Type B pancreatic cell (in vitro differentiated cells): Measurements from ENCODE around the gene MCC. TPM values are rescaled to one million over a fixed set of nuclear protein-coding genes. Genes with fewer than 3 reads are reported as not detected.

Source experiments
- DNase-seq: peaks from one replicate; pipeline ENCODE4 v3.0.0; 2021; ENCODE audit warnings: mixed read lengths; ENCODE audit not compliant: unreplicated experiment; ENCODE audit errors: extremely low spot score
- H3K27ac Mint-ChIP-seq: 2 replicates; pipeline ENCODE4 v1.8.0; 2021; ENCODE audit warnings: mild to moderate bottlenecking, mixed read lengths
- H3K27me3 Mint-ChIP-seq: 2 replicates; pipeline ENCODE4 v1.8.0; 2021; ENCODE audit warnings: mixed read lengths
- H3K36me3 Mint-ChIP-seq: 2 replicates; pipeline ENCODE4 v1.8.0; 2021; ENCODE audit warnings: mixed read lengths
- H3K4me1 Mint-ChIP-seq: one replicate; pipeline ENCODE4 v1.8.0; 2021; ENCODE audit warnings: mixed read lengths; ENCODE audit not compliant: unreplicated experiment
- H3K4me3 Mint-ChIP-seq: 2 replicates; pipeline ENCODE4 v1.8.0; 2021; ENCODE audit warnings: mild to moderate bottlenecking, mixed read lengths
- H3K9me3 Mint-ChIP-seq: 2 replicates; pipeline ENCODE4 v1.8.0; 2021; ENCODE audit warnings: mixed read lengths
- CTCF ChIP-seq: fragments of 200-600 bp; sonication (generic); conservative IDR thresholded peaks from 2 replicates; pipeline ENCODE4 v1.5.0; 2021; ENCODE audit warnings: antibody characterized with exemption, mild to moderate bottlenecking
- total RNA-seq: library from RNA; stranded (reverse); gene quantifications from 2 replicates; pipeline ENCODE4 v1.2.1, GENCODE V29; 2021; ENCODE audit warnings: low replicate concordance

Gene MCC
- total RNA-seq, 1 donor from 2014 or later: 24.0 TPM

GRCh38 chr5:113378081-113378480 is 110.2 kb downstream of the MCC start:
- Mint-ChIP-seq H3K36me3 (no peaks in the 10 kb centered on the region), H3K27me3 (peaks cover 2% of the 10 kb centered on the region), H3K4me3 (no peak overlapping the region), H3K4me1 (peaks cover 5% of the 10 kb centered on the region), H3K27ac (no peak overlapping the region), H3K9me3 (no peaks in the 10 kb centered on the region)
- DNase-seq: no peak
- no peak for TF ChIP-seq CTCF

- Mint-ChIP-seq H3K27me3 (peaks cover 2% of the 10 kb centered on the region), H3K4me1 (peaks cover 5% of the 10 kb centered on the region), H3K4me3 (no peak overlapping the region), H3K36me3 (no peaks in the 10 kb centered on the region), H3K9me3 (no peaks in the 10 kb centered on the region), H3K27ac (no peak overlapping the region)
- TF ChIP-seq CTCF: no peak
- DNase-seq: no peak
These were observed 111.6 kb downstream of the MCC start for GRCh38 chr5:113376640-113377039.

- Mint-ChIP-seq H3K36me3 (no peaks in the 10 kb centered on the region), H3K27ac (no peak overlapping the region), H3K9me3 (no peaks in the 10 kb centered on the region), H3K4me3 (no peak overlapping the region), H3K4me1 (peaks cover 5% of the 10 kb centered on the region), H3K27me3 (peaks cover 2% of the 10 kb centered on the region)
- DNase-seq: no peak
- TF ChIP-seq CTCF: no peak
These were observed 112.7 kb downstream of the MCC start for GRCh38 chr5:113375480-113376060.

- no peak overlapping the region for H3K4me3 Mint-ChIP-seq
- no peaks in the 10 kb centered on the region for H3K9me3 Mint-ChIP-seq
- no peak overlapping the region for H3K27ac Mint-ChIP-seq
- no peaks in the 10 kb centered on the region for H3K4me1 Mint-ChIP-seq
- DNase-seq: no peak
- H3K36me3 Mint-ChIP-seq: no peaks in the 10 kb centered on the region
- no peak for TF ChIP-seq CTCF
- H3K27me3 Mint-ChIP-seq: no peaks in the 10 kb centered on the region
These were observed 114.8 kb downstream of the MCC start for GRCh38 chr5:113373426-113373825.

GRCh38 chr5:113371721-113372196 is 116.5 kb downstream of the MCC start:
- Mint-ChIP-seq H3K27ac (no peak overlapping the region), H3K4me1 (no peaks in the 10 kb centered on the region), H3K27me3 (no peaks in the 10 kb centered on the region), H3K36me3 (no peaks in the 10 kb centered on the region), H3K4me3 (no peak overlapping the region), H3K9me3 (no peaks in the 10 kb centered on the region)
- no peak for DNase-seq
- TF ChIP-seq CTCF: no peak

- no peaks in the 10 kb centered on the region for H3K27me3 Mint-ChIP-seq
- no peaks in the 10 kb centered on the region for H3K9me3 Mint-ChIP-seq
- no peaks in the 10 kb centered on the region for H3K36me3 Mint-ChIP-seq
- no peaks in the 10 kb centered on the region for H3K4me1 Mint-ChIP-seq
- no peak overlapping the region for H3K4me3 Mint-ChIP-seq
- no peak for TF ChIP-seq CTCF
- DNase-seq: no peak
- H3K27ac Mint-ChIP-seq: no peak overlapping the region
These were observed 120.7 kb downstream of the MCC start for GRCh38 chr5:113367586-113367985.
